Measurements from ENCODE around the gene SVOP.
"Not testable (repeated sequence)": the region's sequence is repeated elsewhere in the genome, so short reads cannot be mapped to it uniquely, and the experiment has no call there.

The SVOP gene

DNA sequence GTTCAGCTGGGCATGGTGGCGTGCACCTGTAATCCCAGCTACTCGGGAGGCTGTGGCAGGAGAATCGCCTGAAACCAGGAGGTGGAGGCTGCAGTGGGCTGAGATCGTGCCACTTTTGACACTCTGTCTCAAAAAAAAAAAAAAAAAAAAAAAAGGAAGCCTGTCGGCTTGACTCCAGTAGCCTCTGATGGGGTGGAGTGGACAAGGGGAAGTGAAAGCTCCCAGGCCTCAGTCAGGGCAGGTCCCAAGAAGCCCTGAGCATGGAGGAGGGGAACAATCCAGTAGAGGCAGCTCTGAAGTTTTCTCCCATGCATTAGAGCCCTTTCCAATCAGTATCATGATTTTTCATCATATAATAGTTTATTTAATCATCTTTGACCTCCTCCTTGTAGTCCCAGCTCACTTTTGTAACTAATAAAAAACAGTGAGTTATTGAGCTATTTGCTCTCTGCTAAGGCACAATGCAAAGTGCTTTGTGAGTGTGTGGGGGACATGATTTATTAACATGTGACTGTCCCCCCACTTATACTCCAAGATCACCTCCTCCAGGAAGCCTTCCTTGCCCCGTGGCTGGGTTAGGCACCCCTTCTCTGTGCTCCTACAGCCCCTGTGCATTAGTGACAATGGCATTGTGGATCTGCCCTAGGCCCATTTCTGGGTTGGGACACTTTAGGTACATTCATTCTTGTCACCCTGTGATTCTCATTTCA, 158.8 kb downstream of the SVOP start:
- no peaks in the 10 kb centered on the region for H3K36me3 ChIP-seq (ENCODE audit: insufficient read depth, low read length)
- H4K20me1 ChIP-seq (ENCODE audit: insufficient read depth, low read length, poor library complexity, severe bottlenecking), result no peaks in the 10 kb centered on the region
- no peak overlapping the region for H3K4me3 ChIP-seq (ENCODE audit: low read length, poor library complexity, severe bottlenecking)
- H3K79me2 ChIP-seq (ENCODE audit: insufficient read depth, low read length), result peaks cover 6% of the 10 kb centered on the region
- H3K4me2 ChIP-seq (ENCODE audit: low read depth, low read length, poor library complexity, severe bottlenecking), result no peak overlapping the region
- no peaks in the 10 kb centered on the region for H3K9me2 ChIP-seq (replicated peaks; ENCODE audit: low read depth, low read length)
- H3K9ac ChIP-seq (ENCODE audit: low read depth, low read length, poor library complexity, severe bottlenecking), result no peak overlapping the region
- H3F3A ChIP-seq (ENCODE audit: low read depth), result no peaks in the 10 kb centered on the region
- peaks cover 15% of the 10 kb centered on the region for H3K4me1 ChIP-seq (ENCODE audit: insufficient read depth, low read length, poor library complexity, severe bottlenecking)
- no peaks in the 10 kb centered on the region for H3K27me3 ChIP-seq (ENCODE audit: insufficient read depth, low read length, poor library complexity, severe bottlenecking)
- no peak overlapping the region for H2AFZ ChIP-seq (ENCODE audit: low read length)
- H3K9me3 ChIP-seq (ENCODE audit: insufficient read depth, low read depth, low read length), result no peaks in the 10 kb centered on the region
- TF ChIP-seq EZH2phosphoT487 (IDR thresholded peaks at IDR 0.05; ENCODE audit: borderline replicate concordance), result no peak
- TF ChIP-seq, protein P1, sequence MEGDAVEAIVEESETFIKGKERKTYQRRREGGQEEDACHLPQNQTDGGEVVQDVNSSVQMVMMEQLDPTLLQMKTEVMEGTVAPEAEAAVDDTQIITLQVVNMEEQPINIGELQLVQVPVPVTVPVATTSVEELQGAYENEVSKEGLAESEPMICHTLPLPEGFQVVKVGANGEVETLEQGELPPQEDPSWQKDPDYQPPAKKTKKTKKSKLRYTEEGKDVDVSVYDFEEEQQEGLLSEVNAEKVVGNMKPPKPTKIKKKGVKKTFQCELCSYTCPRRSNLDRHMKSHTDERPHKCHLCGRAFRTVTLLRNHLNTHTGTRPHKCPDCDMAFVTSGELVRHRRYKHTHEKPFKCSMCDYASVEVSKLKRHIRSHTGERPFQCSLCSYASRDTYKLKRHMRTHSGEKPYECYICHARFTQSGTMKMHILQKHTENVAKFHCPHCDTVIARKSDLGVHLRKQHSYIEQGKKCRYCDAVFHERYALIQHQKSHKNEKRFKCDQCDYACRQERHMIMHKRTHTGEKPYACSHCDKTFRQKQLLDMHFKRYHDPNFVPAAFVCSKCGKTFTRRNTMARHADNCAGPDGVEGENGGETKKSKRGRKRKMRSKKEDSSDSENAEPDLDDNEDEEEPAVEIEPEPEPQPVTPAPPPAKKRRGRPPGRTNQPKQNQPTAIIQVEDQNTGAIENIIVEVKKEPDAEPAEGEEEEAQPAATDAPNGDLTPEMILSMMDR (conservative IDR thresholded peaks at IDR 0.05; ENCODE audit: low read length), result no peak

- no peak for TF ChIP-seq EZH2phosphoT487 (IDR thresholded peaks at IDR 0.05; ENCODE audit: borderline replicate concordance)
- TF ChIP-seq, protein P1 (conservative IDR thresholded peaks at IDR 0.05; ENCODE audit: low read length), result no peak
These were observed 160.4 kb downstream of the SVOP start for GRCh38 chr12:108860443-108860842.

GRCh38 chr12:108859923-108860291, 161.0 kb downstream of the SVOP start:
- Histone ChIP-seq H3K9ac (ENCODE audit: low read depth, low read length, poor library complexity, severe bottlenecking) (no peak overlapping the region), H4K20me1 (ENCODE audit: insufficient read depth, low read length, poor library complexity, severe bottlenecking) (peaks cover 12% of the 10 kb centered on the region), H3K4me3 (ENCODE audit: low read length, poor library complexity, severe bottlenecking) (no peak overlapping the region), H3K4me1 (ENCODE audit: insufficient read depth, low read length, poor library complexity, severe bottlenecking) (peaks cover 29% of the 10 kb centered on the region), H3K9me2 (replicated peaks; ENCODE audit: low read depth, low read length) (no peaks in the 10 kb centered on the region), H3K9me3 (ENCODE audit: insufficient read depth, low read depth, low read length) (no peaks in the 10 kb centered on the region), H3K36me3 (ENCODE audit: insufficient read depth, low read length) (no peaks in the 10 kb centered on the region), H3K4me2 (ENCODE audit: low read depth, low read length, poor library complexity, severe bottlenecking) (no peak overlapping the region), H3F3A (ENCODE audit: low read depth) (no peaks in the 10 kb centered on the region), H3K79me2 (ENCODE audit: insufficient read depth, low read length) (peaks cover 27% of the 10 kb centered on the region), H3K27me3 (ENCODE audit: insufficient read depth, low read length, poor library complexity, severe bottlenecking) (no peaks in the 10 kb centered on the region), H2AFZ (ENCODE audit: low read length) (no peak overlapping the region)
- TF ChIP-seq, protein P1 (conservative IDR thresholded peaks at IDR 0.05; ENCODE audit: low read length), result no peak
- no peak for TF ChIP-seq EZH2phosphoT487 (IDR thresholded peaks at IDR 0.05; ENCODE audit: borderline replicate concordance)

More at GRCh38 chr12:108860443-108860842, 160.4 kb downstream of the SVOP start:
- H4K20me1 ChIP-seq (ENCODE audit: insufficient read depth, low read length, poor library complexity, severe bottlenecking), result peaks cover 9% of the 10 kb centered on the region
- H3K9me3 ChIP-seq (ENCODE audit: insufficient read depth, low read depth, low read length), result no peaks in the 10 kb centered on the region
- H2AFZ ChIP-seq (ENCODE audit: low read length), result no peak overlapping the region
- no peaks in the 10 kb centered on the region for H3K36me3 ChIP-seq (ENCODE audit: insufficient read depth, low read length)
- no peak overlapping the region for H3K4me3 ChIP-seq (ENCODE audit: low read length, poor library complexity, severe bottlenecking)
- no peak overlapping the region for H3K9ac ChIP-seq (ENCODE audit: low read depth, low read length, poor library complexity, severe bottlenecking)
- H3K9me2 ChIP-seq (replicated peaks; ENCODE audit: low read depth, low read length), result no peaks in the 10 kb centered on the region
- H3F3A ChIP-seq (ENCODE audit: low read depth), result no peaks in the 10 kb centered on the region
- no peak overlapping the region for H3K4me2 ChIP-seq (ENCODE audit: low read depth, low read length, poor library complexity, severe bottlenecking)
- peaks cover 29% of the 10 kb centered on the region for H3K4me1 ChIP-seq (ENCODE audit: insufficient read depth, low read length, poor library complexity, severe bottlenecking)
- no peaks in the 10 kb centered on the region for H3K27me3 ChIP-seq (ENCODE audit: insufficient read depth, low read length, poor library complexity, severe bottlenecking)
- H3K79me2 ChIP-seq (ENCODE audit: insufficient read depth, low read length), result peaks cover 22% of the 10 kb centered on the region

DNA sequence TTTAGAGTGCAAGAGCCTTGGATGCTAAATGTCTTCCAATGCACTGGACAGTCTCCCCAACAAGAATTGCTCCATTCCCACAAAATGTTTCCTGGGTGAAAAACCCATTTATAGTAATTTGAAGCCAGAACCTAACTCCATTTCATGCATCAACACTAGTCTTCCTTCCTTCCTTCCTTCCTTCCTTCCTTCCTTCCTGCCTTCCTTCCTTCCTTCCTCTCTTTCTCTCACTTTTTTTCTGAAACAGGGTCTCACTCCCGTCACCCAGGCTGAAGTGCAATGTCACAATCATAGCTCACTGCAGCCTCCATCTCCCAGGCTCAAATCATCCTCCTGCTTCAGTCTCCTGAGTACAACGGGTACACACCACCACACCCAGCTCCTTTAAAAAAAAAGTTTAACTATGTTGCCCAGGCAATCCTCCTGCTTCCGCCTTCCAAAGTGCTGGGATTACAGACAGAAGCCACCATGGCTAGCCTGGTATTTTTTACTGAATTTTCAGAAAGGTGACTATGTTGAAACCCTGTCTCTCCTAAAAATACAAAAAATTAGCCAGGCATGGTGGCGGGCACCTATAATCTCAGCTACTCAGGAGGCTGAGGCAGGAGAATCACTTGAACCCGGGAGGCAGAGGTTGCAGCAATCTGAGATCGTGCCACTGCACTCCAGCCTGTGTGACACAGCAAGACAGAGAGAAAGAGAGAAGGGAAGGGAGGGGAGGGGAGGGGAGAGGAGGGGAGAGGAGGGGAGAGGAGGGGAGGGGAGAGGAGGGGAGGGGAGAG, 161.5 kb downstream of the SVOP start:
- peaks cover 16% of the 10 kb centered on the region for H4K20me1 ChIP-seq (ENCODE audit: insufficient read depth, low read length, poor library complexity, severe bottlenecking)
- peak overlapping the region; percentile 76 for H3K4me3 ChIP-seq (ENCODE audit: low read length, poor library complexity, severe bottlenecking)
- H2AFZ ChIP-seq (ENCODE audit: low read length); H3K9me3 ChIP-seq (ENCODE audit: insufficient read depth, low read depth, low read length); H3K9me2 ChIP-seq (replicated peaks; ENCODE audit: low read depth, low read length); H3K27me3 ChIP-seq (ENCODE audit: insufficient read depth, low read length, poor library complexity, severe bottlenecking); H3K36me3 ChIP-seq (ENCODE audit: insufficient read depth, low read length); H3F3A ChIP-seq (ENCODE audit: low read depth): not testable (repeated sequence)
- peaks cover 30% of the 10 kb centered on the region for H3K4me1 ChIP-seq (ENCODE audit: insufficient read depth, low read length, poor library complexity, severe bottlenecking)
- H3K4me2 ChIP-seq (ENCODE audit: low read depth, low read length, poor library complexity, severe bottlenecking), result peak overlapping the region; percentile 89
- H3K9ac ChIP-seq (ENCODE audit: low read depth, low read length, poor library complexity, severe bottlenecking), result peak overlapping the region; percentile 86
- peaks cover 33% of the 10 kb centered on the region for H3K79me2 ChIP-seq (ENCODE audit: insufficient read depth, low read length)
